ENCODE data around the gene NEAT1. TPM values are rescaled to one million over a fixed set of nuclear protein-coding genes. Genes with fewer than 3 reads are reported as not detected.

Gene NEAT1
- total and polyA plus RNA-seq, 9 of the 15 experiments (the other 6 are each of a cell fraction or from before 2014, with no cell fraction given), result 20.1 to 389 (median 62.8) TPM

- TF ChIP-seq SMARCB1 (IDR thresholded peaks at IDR 0.05; ENCODE audit: insufficient read length, low read depth), result no peak
- TF ChIP-seq ZNF318 (IDR thresholded peaks at IDR 0.05; ENCODE audit: borderline replicate concordance in 1 of 2, low read depth in 1 of 2), result peak in 1 of 2 experiments; percentile 81; a peak in 2 of 4 replicates
- no peak for TF ChIP-seq MCM7 (IDR thresholded peaks at IDR 0.05)
- peak; percentile 96 for TF ChIP-seq CEBPB (tag; IDR thresholded peaks at IDR 0.05)
- TF ChIP-seq ZBTB11 (CRISPR knock-in tag; IDR thresholded peaks at IDR 0.05), result peak in 2 of 3 experiments; percentile 59 to 93; a peak in 3 of 6 replicates
- TF ChIP-seq PATZ1 (CRISPR knock-in tag; IDR thresholded peaks at IDR 0.05; ENCODE audit: borderline replicate concordance), result peak; percentile 100
- TF ChIP-seq CBX8 (IDR thresholded peaks at IDR 0.05; ENCODE audit: borderline replicate concordance, extremely low read depth, low read depth, low read length, poor library complexity, severe bottlenecking), result no peak
- peak; percentile 41 for TF ChIP-seq CBFA2T3 (IDR thresholded peaks at IDR 0.05)
- no peak for TF ChIP-seq NFYB (IDR thresholded peaks at IDR 0.05; ENCODE audit: extremely low read depth, insufficient read length)
- peak; percentile 100 for TF ChIP-seq HOXB6 (CRISPR knock-in tag; IDR thresholded peaks at IDR 0.05; ENCODE audit: borderline replicate concordance)
Observed at GRCh38 chr11:65422633-65423515, at the start of gene NEAT1 (continued).

All from K562 (cell line).